SK-N-SH (cell line): ENCODE data around the gene KIF12. TPM values are rescaled to one million over a fixed set of nuclear protein-coding genes. Genes with fewer than 3 reads are reported as not detected.

Source experiments
- CTCF ChIA-PET: fragments of 300-600, 350-600 bp; formaldehyde crosslinking; extraction: SDS; loops from one replicate; lab custom pipeline; 2021; lab: Yijun Ruan, JAX
- POLR2A ChIA-PET: fragments of 350-600 bp; sonication (Branson Sonifier 250); formaldehyde crosslinking; extraction: SDS; loops from one replicate; lab custom pipeline; 2020; ENCODE audit warnings: antibody characterized with exemption, inconsistent platforms; lab: Yijun Ruan, JAX
- DNase-seq: peaks from one replicate; pipeline ENCODE4 v3.0.0; 2012
- H2AFZ ChIP-seq: fragments of 200-600 bp; sonication (generic); 2 replicates; pipeline ENCODE4 v1.8.1; 2016; ENCODE audit warnings: antibody characterized with exemption, mild to moderate bottlenecking, low read depth
- H3F3A ChIP-seq: fragments of 200-600 bp; sonication (generic); replicated peaks from 2 replicates; pipeline ENCODE3; 2016; ENCODE audit warnings: antibody characterized with exemption, mild to moderate bottlenecking; ENCODE audit not compliant: insufficient read depth
- H3K27ac ChIP-seq, 2 experiments: fragments of 200-500 bp in 1 of 2; fragments of 200-600 bp in 1 of 2; sonication (Bioruptor generic) in 1 of 2; sonication (generic), shearing (Covaris generic) in 1 of 2; 2 replicates each; pipeline versions ENCODE4 v1.5.1 to v1.6.1; 2014 to 2016; ENCODE audit warnings: low read depth in 2 of 2, inconsistent platforms in 1 of 2, low read length in 1 of 2, mild to moderate bottlenecking in 1 of 2, mixed read lengths in 1 of 2
- H3K27me3 ChIP-seq: fragments of 200-600 bp; sonication (generic), shearing (Covaris generic); 2 replicates; pipeline ENCODE4 v1.6.1; 2016; ENCODE audit warnings: mixed run types; ENCODE audit not compliant: insufficient read depth
- H3K36me3 ChIP-seq, 2 experiments: fragments of 200-500 bp in 1 of 2; fragments of 200-600 bp in 1 of 2; sonication (Bioruptor generic) in 1 of 2; sonication (generic) in 1 of 2; replicated peaks in 1 of 2; 2 replicates each; pipeline versions ENCODE3 to v1.5.1; 2014 to 2016; ENCODE audit warnings: low read length in 1 of 2, mild to moderate bottlenecking in 1 of 2; ENCODE audit not compliant: insufficient read depth in 2 of 2, control insufficient read depth in 1 of 2
- H3K4me1 ChIP-seq, 2 experiments: fragments of 200-500 bp in 1 of 2; fragments of 200-600 bp in 1 of 2; sonication (Bioruptor generic) in 1 of 2; sonication (generic), shearing (Covaris generic) in 1 of 2; 2 replicates each; pipeline versions ENCODE4 v1.5.1 to v1.6.1; 2014 to 2016; ENCODE audit warnings: low read depth in 1 of 2, low read length in 1 of 2, mixed run types in 1 of 2; ENCODE audit not compliant: insufficient read depth in 2 of 2, control insufficient read depth in 1 of 2
- H3K4me2 ChIP-seq: fragments of 200-600 bp; sonication (generic), shearing (Covaris generic); 2 replicates; pipeline ENCODE4 v1.6.1; 2017; ENCODE audit warnings: mixed run types
- H3K4me3 ChIP-seq, 2 experiments: fragments of 200-500 bp in 1 of 2; fragments of 200-600 bp in 1 of 2; sonication (Bioruptor generic) in 1 of 2; sonication (generic), shearing (Covaris generic) in 1 of 2; 2 replicates each; pipeline versions ENCODE4 v1.5.1 to v1.8.1; 2014 to 2016; ENCODE audit warnings: low read depth in 2 of 2, inconsistent platforms in 1 of 2, low read length in 1 of 2, mild to moderate bottlenecking in 1 of 2, mixed read lengths in 1 of 2, moderate library complexity in 1 of 2
- H3K79me2 ChIP-seq: fragments of 200-600 bp; sonication (generic); 2 replicates; pipeline ENCODE4 v1.8.1; 2017; ENCODE audit warnings: mild to moderate bottlenecking; ENCODE audit not compliant: insufficient read depth
- H3K9ac ChIP-seq: fragments of 200-600 bp; sonication (generic); 2 replicates; pipeline ENCODE4 v1.6.1; 2017; ENCODE audit warnings: mixed run types
- H3K9me2 ChIP-seq: fragments of 200-600 bp; sonication (generic); 2 replicates; pipeline ENCODE4 v1.6.1; 2017; ENCODE audit warnings: mixed run types
- H3K9me3 ChIP-seq: fragments of 200-600 bp; sonication (generic); 2 replicates; pipeline ENCODE4 v1.6.1; 2017; ENCODE audit warnings: mixed run types, mild to moderate bottlenecking, moderate library complexity
- H4K20me1 ChIP-seq: fragments of 200-600 bp; sonication (generic); 2 replicates; pipeline ENCODE4 v1.6.1; 2017; ENCODE audit warnings: mild to moderate bottlenecking, mixed run types; ENCODE audit not compliant: insufficient read depth
- ELF1 ChIP-seq: IDR thresholded peaks from 2 replicates; pipeline ENCODE4 v1.4.0; 2012
- MXI1 ChIP-seq: IDR thresholded peaks from 2 replicates; pipeline ENCODE4 v1.6.1; 2012; ENCODE audit warnings: mild to moderate bottlenecking, low read depth, low read length, improper control_type of control experiment
- POLR2AphosphoS5 ChIP-seq: IDR thresholded peaks from 2 replicates; pipeline ENCODE4 v1.6.1; 2012; ENCODE audit warnings: low read depth, low read length
- REST ChIP-seq: IDR thresholded peaks from 2 replicates; pipeline ENCODE4 v1.6.1; 2012; ENCODE audit warnings: mild to moderate bottlenecking, low read depth, low read length, moderate library complexity
- RFX5 ChIP-seq: IDR thresholded peaks from 2 replicates; pipeline ENCODE4 v1.6.1; 2012; ENCODE audit warnings: mild to moderate bottlenecking, improper control_type of control experiment, low read length
- TAF1 ChIP-seq: IDR thresholded peaks from 2 replicates; pipeline ENCODE4 v1.6.1; 2012; ENCODE audit warnings: low read depth, mild to moderate bottlenecking, low read length, moderate library complexity, borderline replicate concordance
- TEAD4 ChIP-seq: IDR thresholded peaks from 2 replicates; pipeline ENCODE4 v1.4.0; 2012; ENCODE audit warnings: mild to moderate bottlenecking, borderline replicate concordance; ENCODE audit not compliant: insufficient read depth
- WGBS: methylation state at CpG from one replicate; pipeline ENCODE4 v1.1.6; 2017; ENCODE audit warnings: low lambda C conversion rate; 5-methylcytosine and 5-hydroxymethylcytosine counted together
- polyA plus RNA-seq, 3 experiments: library from polyadenylated mRNA; depleted of rRNA; stranded (reverse); fragments of >200 nt; gene quantifications; 2 replicates each; pipeline ENCODE4 v1.2.3, GENCODE V29; 2012
- TF ChIP-seq, protein P1 (sequence below): IDR thresholded peaks from 2 replicates; pipeline ENCODE4; 2012
- TF ChIP-seq, protein P2 (sequence below): fragments of 200-600 bp; sonication (generic); IDR thresholded peaks from 2 replicates; pipeline ENCODE4 v1.6.1; 2017; ENCODE audit warnings: antibody characterized with exemption, mild to moderate bottlenecking, moderate library complexity

Gene KIF12
- polyA plus RNA-seq, 1 of the 3 experiments (the other 2 are of a cell fraction), result 0.35 TPM

DNA sequence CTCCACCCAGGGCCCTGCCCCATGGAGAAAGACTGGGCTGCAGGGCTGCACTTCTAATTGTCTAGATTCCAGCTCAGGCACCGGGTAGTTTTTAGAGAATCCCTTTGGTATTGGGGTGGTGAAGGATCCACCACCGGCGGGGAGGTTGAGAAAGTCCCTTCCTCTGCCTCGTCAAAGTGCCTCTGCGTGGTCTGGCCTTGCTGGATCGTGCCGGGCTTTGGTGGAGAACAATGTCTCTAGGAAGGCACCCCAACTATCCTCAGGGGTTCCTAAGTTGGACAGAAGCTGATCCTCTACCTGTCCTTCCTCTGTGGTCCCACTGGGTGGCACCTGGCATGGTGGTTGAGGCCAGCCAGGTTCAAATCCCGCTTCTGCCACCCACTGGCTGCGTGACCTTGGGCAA is 13.7 kb downstream of the KIF12 start:
- CTCF ChIA-PET, result interaction anchor here (1.3 to 5.7 kb wide), 4 partner anchors 23 to 278 kb away, joined by 3 to 133 read pairs (median 32); partner anchors contain the start of gene COL27A1
- Histone ChIP-seq H4K20me1 (no peaks in the 10 kb centered on the region), H3K9me2 (no peaks in the 10 kb centered on the region), H3K4me2 (no peak overlapping the region), H3K27ac (no peak overlapping the region), H3K4me1 (no peaks in the 10 kb centered on the region), H3K4me3 (no peak overlapping the region), H3F3A (no peaks in the 10 kb centered on the region), H3K9ac (no peak overlapping the region), H3K9me3 (no peaks in the 10 kb centered on the region), H3K36me3 (no peaks in the 10 kb centered on the region), H2AFZ (no peak overlapping the region), H3K79me2 (no peaks in the 10 kb centered on the region), H3K27me3 (no peaks in the 10 kb centered on the region; the same call in 1 of the 2 replicates)
- POLR2A ChIA-PET, result no interaction called here
- WGBS, result 83% methylated on average over 2 of the region's 9 CpGs
- no peak for TF ChIP-seq MXI1
- no peak for TF ChIP-seq TEAD4
- TF ChIP-seq, protein P1, sequence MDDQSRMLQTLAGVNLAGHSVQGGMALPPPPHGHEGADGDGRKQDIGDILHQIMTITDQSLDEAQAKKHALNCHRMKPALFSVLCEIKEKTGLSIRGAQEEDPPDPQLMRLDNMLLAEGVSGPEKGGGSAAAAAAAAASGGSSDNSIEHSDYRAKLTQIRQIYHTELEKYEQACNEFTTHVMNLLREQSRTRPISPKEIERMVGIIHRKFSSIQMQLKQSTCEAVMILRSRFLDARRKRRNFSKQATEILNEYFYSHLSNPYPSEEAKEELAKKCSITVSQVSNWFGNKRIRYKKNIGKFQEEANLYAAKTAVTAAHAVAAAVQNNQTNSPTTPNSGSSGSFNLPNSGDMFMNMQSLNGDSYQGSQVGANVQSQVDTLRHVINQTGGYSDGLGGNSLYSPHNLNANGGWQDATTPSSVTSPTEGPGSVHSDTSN, result no peak
- no peak for TF ChIP-seq REST
- TF ChIP-seq POLR2AphosphoS5, result no peak
- TF ChIP-seq TAF1, result no peak
- TF ChIP-seq, protein P2, sequence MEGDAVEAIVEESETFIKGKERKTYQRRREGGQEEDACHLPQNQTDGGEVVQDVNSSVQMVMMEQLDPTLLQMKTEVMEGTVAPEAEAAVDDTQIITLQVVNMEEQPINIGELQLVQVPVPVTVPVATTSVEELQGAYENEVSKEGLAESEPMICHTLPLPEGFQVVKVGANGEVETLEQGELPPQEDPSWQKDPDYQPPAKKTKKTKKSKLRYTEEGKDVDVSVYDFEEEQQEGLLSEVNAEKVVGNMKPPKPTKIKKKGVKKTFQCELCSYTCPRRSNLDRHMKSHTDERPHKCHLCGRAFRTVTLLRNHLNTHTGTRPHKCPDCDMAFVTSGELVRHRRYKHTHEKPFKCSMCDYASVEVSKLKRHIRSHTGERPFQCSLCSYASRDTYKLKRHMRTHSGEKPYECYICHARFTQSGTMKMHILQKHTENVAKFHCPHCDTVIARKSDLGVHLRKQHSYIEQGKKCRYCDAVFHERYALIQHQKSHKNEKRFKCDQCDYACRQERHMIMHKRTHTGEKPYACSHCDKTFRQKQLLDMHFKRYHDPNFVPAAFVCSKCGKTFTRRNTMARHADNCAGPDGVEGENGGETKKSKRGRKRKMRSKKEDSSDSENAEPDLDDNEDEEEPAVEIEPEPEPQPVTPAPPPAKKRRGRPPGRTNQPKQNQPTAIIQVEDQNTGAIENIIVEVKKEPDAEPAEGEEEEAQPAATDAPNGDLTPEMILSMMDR, result no peak
- no peak for TF ChIP-seq RFX5
- no peak for TF ChIP-seq ELF1
- no peak for DNase-seq
